ENCODE results near the gene DISP3.

DNA sequence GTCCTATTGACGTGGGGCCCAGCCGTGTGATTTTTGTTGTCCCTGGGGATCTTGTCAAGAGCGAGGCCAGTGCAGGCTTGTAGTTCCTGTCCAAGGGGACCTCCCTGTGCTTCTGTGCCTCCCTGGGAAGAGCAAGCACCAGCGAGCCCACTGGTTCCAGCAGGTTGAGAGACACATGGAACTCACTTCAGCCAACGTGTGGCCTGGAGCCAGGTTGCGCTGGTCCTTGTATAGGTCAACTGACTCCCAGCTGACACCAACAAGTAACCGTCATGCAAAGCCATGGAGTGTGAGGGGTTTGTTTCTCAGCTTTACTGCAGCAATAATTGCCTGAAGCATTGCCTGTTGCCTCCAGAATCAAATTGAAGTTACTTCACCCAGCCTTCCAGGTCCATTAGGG, 63.0 kb downstream of the DISP3 start:
- TF ChIP-seq EP300 (IDR thresholded peaks at IDR 0.05; ENCODE audit: low read length) (no peak), ZNF232 (CRISPR knock-in tag; IDR thresholded peaks at IDR 0.05) (no peak), ZSCAN32 (CRISPR knock-in tag; IDR thresholded peaks at IDR 0.05) (no peak), EZH2 (IDR thresholded peaks at IDR 0.05; ENCODE audit: borderline replicate concordance, low read depth, low read length) (no peak), CREB1 (IDR thresholded peaks at IDR 0.05) (no peak), CREB1 (CRISPR knock-in tag; IDR thresholded peaks at IDR 0.05) (no peak), FOXK1 (CRISPR knock-in tag; IDR thresholded peaks at IDR 0.05; ENCODE audit: borderline replicate concordance) (no peak), ESRRA (IDR thresholded peaks at IDR 0.05; ENCODE audit: borderline replicate concordance, low read depth) (no peak), STAG1 (CRISPR knock-in tag; IDR thresholded peaks at IDR 0.05; ENCODE audit: borderline replicate concordance) (no peak), SMC3 (conservative IDR thresholded peaks at IDR 0.05; ENCODE audit: insufficient read depth, low read depth, low read length) (no peak), PREB (CRISPR knock-in tag; IDR thresholded peaks at IDR 0.05) (no peak), PHB2 (IDR thresholded peaks at IDR 0.05; ENCODE audit: low read depth) (no peak), ZSCAN29 (IDR thresholded peaks at IDR 0.05) (no peak), ZNF57 (CRISPR knock-in tag; IDR thresholded peaks at IDR 0.05) (no peak), TBL1XR1 (IDR thresholded peaks at IDR 0.05; ENCODE audit: low read length in 2 of 2) (no peak)
